Effector memory CD4-positive, alpha-beta T cell (primary cell): ENCODE results near the gene ARPP21.

Experiments used
- DNase-seq, 3 donors: peaks; one replicate each; pipeline ENCODE4 v3.0.0-alpha.2; 2020
- H3K27ac ChIP-seq: 2 replicates; pipeline ENCODE4 v1.7.0; 2013; ENCODE audit warnings: mild to moderate bottlenecking, low read length, moderate library complexity; ENCODE audit not compliant: insufficient read depth, poor library complexity, severe bottlenecking
- H3K27me3 ChIP-seq: replicated peaks from 2 replicates; pipeline ENCODE4 v1.7.0; 2013; ENCODE audit warnings: mild to moderate bottlenecking, low read length; ENCODE audit not compliant: insufficient read depth, control insufficient read depth, poor library complexity, severe bottlenecking
- H3K36me3 ChIP-seq: 2 replicates; pipeline ENCODE4 v1.7.0; 2013; ENCODE audit warnings: mild to moderate bottlenecking, low read length, moderate library complexity; ENCODE audit not compliant: control insufficient read depth, insufficient read depth
- H3K4me1 ChIP-seq: 2 replicates; pipeline ENCODE4 v1.7.0; 2013; ENCODE audit warnings: low read length, mild to moderate bottlenecking; ENCODE audit not compliant: control insufficient read depth, insufficient read depth, poor library complexity, severe bottlenecking
- H3K4me3 ChIP-seq: 2 replicates; pipeline ENCODE4 v1.7.0; 2013; ENCODE audit warnings: low read length, low read depth, mild to moderate bottlenecking; ENCODE audit not compliant: insufficient read depth, poor library complexity, severe bottlenecking
- H3K9me3 ChIP-seq: 2 replicates; pipeline ENCODE4 v1.7.0; 2013; ENCODE audit warnings: mild to moderate bottlenecking, low read length, moderate library complexity; ENCODE audit not compliant: control insufficient read depth

ARPP21 gene

DNA sequence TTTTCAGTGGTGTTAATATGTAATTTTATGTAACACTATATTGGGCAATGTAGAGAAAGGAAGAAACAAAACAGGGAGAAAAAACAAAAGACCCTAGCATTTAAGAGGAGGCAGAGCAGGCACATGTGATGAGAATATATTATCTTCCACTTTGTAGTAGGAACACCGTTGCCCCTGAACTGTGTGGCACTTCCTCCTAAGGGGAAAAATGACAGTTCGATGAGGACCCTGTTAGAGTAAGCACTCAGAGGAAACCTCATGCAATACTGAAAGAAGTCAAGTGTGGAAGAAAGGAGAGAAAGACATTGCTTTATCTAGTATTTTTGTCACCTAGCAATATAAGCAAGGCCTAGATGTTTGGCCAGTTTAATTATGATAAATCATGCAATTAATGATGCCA is 32.2 kb downstream of the ARPP21 start:
- no peaks in the 10 kb centered on the region for H3K36me3 ChIP-seq
- H3K9me3 ChIP-seq, result no peaks in the 10 kb centered on the region
- H3K27me3 ChIP-seq, result no peaks in the 10 kb centered on the region
- H3K4me3 ChIP-seq, result no peak overlapping the region
- no peak for DNase-seq
- H3K27ac ChIP-seq, result no peak overlapping the region
- no peaks in the 10 kb centered on the region for H3K4me1 ChIP-seq

DNA sequence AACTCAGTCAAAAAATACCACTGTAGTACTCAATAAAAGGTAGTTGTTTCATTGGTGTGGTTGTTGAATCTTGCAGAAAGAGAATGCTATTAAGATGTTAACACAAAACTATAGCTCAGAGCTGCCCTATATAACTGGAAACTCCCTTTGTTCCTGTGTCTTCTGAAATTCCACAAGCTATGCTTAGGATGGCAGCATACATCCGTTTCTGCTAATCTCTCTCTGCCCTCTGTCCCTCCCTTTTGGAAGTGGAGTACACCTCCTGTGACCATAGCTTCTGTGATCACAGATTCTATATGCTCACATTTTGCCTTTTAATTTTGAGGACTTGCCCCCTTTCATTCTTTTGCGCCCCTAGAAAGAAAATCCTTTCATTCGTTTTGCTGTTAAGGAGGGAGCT is 33.7 kb downstream of the ARPP21 start:
- Histone ChIP-seq H3K4me1 (no peaks in the 10 kb centered on the region), H3K4me3 (no peak overlapping the region), H3K27ac (no peak overlapping the region), H3K27me3 (no peaks in the 10 kb centered on the region), H3K36me3 (no peaks in the 10 kb centered on the region), H3K9me3 (no peaks in the 10 kb centered on the region)
- no peak for DNase-seq

DNA sequence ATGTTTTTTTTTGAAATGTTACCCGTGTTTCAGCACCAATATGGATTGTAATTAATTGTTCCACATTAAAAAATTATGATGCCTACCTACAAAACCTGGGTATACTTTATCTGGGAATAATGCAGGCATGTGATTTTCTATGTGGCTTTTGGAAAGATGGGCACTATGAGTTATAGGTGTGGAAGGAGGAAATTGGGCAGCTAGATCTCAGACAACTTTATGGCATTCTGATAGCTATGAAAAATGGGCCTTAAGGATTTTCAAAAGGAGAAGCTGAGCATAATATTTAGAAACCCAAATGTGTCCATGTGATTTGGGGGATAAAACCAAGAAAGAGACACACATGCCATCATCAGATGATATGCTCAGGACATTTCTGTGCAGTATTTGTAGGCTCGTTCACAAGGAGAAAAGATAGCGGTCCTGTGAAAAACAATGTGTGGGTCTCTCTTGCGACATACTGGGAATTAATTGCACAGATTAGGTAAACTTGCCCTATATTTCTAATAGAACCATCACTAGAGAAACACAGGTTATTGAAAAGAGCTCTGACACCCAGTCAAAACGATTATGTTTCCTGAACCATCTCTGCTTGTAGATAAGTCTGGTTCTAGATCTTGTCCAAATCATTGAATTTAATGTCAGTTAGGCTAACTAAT is 35.3 kb downstream of the ARPP21 start:
- Histone ChIP-seq H3K27ac (no peak overlapping the region), H3K4me1 (no peaks in the 10 kb centered on the region), H3K36me3 (no peaks in the 10 kb centered on the region), H3K9me3 (no peaks in the 10 kb centered on the region), H3K27me3 (no peaks in the 10 kb centered on the region), H3K4me3 (no peak overlapping the region)
- no peak for DNase-seq

DNA sequence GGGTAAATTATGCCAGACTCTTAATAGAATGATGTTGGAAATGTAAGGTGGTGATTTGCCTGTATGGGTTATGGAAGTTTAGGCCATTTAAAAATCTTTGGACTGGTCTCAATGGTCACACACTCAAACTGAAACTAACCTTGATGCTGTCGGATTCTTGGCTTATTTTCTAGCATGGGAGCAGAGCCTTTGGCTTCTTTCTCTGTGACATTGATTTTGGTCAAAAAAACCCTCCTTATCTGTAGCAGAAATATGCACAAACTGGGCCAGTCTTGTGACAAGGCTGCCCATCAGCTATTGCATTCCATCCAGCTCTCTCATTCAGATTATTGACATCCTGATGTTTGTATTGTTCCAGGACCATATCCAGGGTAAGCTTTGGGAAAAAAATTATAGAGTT is 35.9 kb downstream of the ARPP21 start:
- no peak for DNase-seq
- Histone ChIP-seq H3K4me1 (no peaks in the 10 kb centered on the region), H3K9me3 (no peaks in the 10 kb centered on the region), H3K27ac (no peak overlapping the region), H3K4me3 (no peak overlapping the region), H3K27me3 (no peaks in the 10 kb centered on the region), H3K36me3 (no peaks in the 10 kb centered on the region)

DNA sequence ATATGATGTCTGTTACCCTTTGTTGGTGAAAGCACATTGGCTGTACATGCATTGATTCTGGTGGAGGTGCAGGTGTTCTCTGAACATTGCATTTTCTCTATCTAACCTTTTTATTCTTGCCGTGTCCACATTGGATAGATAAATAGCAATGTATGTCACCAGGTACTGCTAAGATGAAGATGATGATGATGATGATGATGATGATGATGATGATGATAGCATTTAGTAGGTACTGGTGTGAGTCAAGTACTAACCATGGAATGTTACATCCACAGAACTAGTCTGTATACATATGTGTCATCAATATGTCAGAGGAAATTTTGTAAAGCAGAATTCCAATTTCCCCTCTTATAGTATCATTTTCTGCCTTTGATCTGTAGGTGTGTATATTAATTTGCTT is 36.3 kb downstream of the ARPP21 start:
- H3K27me3 ChIP-seq, result no peaks in the 10 kb centered on the region
- DNase-seq, result no peak
- no peak overlapping the region for H3K27ac ChIP-seq
- no peaks in the 10 kb centered on the region for H3K36me3 ChIP-seq
- no peaks in the 10 kb centered on the region for H3K4me1 ChIP-seq
- H3K9me3 ChIP-seq, result no peaks in the 10 kb centered on the region
- no peak overlapping the region for H3K4me3 ChIP-seq

DNA sequence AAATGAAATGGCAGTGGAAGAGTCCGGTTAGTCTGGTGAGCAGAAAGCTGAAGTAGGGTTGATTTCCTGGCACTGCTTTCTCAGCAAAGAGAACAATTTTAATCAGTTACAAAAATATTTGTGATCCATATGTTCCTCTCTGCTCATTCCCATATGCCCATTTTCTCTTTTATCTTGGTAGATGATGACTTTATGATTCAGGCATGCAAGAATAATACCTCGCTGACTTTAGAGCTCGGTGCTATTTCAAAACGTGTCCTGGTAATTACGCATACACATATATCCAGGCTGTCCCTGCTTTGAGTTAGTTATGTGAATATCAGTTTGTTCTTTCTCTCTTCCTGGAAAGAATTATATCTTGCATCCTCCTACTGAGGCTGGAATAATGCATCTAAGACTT is 38.5 kb downstream of the ARPP21 start:
- no peak for DNase-seq
- Histone ChIP-seq H3K9me3 (no peaks in the 10 kb centered on the region), H3K36me3 (no peaks in the 10 kb centered on the region), H3K27me3 (no peaks in the 10 kb centered on the region), H3K4me1 (no peaks in the 10 kb centered on the region), H3K4me3 (no peak overlapping the region), H3K27ac (no peak overlapping the region)

DNA sequence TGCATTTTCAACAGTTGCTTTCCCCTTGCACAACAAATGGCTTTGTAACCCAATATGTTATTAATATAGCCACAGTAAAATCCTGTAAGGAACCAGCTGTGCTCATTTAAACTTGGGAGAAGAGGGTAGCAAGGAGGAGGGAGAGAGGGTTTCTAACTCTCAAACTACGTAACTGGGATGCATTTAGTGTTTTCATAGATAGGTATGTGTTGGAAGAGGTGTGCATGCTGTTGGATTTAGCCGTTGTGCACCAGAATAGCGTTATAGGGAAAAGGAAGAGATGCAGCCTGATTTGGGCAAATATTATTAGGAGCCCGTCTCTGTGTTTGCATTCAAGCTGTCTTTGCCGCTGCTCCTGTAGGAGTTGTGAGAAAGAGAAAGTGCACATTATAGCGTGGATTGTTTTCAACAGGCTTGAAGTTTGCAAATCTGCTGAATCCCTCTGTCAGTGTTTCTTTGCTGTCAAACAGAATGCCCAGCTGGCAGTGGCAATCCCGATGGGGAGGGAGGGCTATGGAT is 39.4 kb downstream of the ARPP21 start:
- Histone ChIP-seq H3K27me3 (no peaks in the 10 kb centered on the region), H3K4me3 (no peak overlapping the region), H3K9me3 (no peaks in the 10 kb centered on the region)

DNA sequence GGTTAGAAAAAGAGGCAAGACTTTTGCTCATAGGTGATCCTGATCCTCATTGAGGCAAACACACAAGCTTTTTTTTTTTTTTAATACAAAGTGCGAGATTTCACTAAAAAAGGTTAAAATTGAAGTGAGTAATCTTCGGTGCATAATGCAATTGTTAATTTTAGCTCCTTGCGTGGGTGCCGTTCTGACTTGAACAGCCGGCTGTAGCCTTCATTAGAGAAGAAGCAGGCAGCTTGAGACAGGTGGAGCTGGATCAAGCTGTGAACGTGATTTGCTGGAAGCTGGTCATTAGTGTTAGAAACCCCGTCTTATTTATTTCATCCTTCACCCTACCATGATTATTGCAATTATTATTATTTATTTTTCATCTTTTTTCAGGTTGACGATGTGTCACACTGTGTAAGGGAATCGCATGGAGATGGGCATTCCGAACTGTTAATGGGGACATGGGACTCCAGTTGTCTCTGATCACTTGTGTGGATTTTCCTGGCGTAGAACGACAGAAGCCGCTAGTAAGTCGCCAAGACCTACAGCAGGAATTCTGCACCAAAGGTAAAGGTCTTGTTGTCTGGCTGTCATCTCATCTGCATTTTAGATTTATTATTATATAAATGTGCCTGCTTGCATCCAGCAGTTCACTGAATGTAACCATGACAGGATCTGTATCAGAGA is 40.2 kb downstream of the ARPP21 start:
- Histone ChIP-seq H3K27ac (no peak overlapping the region), H3K36me3 (no peaks in the 10 kb centered on the region), H3K9me3 (no peaks in the 10 kb centered on the region), H3K4me3 (no peak overlapping the region), H3K27me3 (no peaks in the 10 kb centered on the region), H3K4me1 (no peaks in the 10 kb centered on the region)
- DNase-seq, result no peak

More for the DNA sequence above, 39.4 kb downstream of the ARPP21 start:
- H3K36me3 ChIP-seq, result no peaks in the 10 kb centered on the region
- DNase-seq, result no peak
- H3K4me1 ChIP-seq, result no peaks in the 10 kb centered on the region
- H3K27ac ChIP-seq, result no peak overlapping the region

DNA sequence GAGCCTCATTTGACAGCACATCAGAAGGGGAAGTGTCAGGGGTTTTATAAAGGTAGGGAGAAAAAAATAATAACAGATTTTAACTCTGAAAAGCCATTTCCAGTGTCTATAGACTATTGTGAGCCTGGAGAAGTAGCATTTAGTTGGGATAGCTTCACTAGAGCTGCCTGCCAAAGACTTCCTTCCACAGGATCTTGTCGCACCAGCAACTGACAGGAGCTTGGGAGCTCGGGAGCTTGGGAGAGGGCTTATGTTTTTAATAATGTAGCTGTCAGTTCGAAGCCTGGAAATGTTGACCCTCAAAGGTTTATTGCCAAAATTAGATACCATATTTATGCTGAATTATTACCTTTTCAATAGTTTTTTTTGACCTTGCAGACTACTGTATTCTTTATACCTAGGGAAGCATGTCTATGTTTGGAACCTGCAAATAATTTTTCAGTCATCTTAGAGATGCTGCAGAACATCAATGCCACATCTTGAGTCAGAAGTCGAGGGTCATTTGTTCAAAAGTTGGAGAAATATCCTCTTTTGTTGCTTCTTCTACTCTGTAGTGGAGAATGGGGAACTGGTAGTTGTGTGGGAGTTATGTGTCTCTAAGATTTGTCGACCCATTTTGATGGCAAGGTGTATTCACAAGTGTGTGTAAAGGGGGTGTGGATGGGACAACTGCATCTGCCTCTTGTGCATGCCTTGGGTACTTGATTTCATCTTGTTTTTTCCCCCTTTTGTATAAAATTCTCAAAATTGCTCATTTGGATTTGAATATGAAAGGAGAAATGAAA is 41.7 kb downstream of the ARPP21 start:
- no peak overlapping the region for H3K4me3 ChIP-seq
- no peaks in the 10 kb centered on the region for H3K27me3 ChIP-seq
- H3K27ac ChIP-seq, result no peak overlapping the region
- H3K9me3 ChIP-seq, result no peaks in the 10 kb centered on the region
- no peaks in the 10 kb centered on the region for H3K36me3 ChIP-seq
- DNase-seq, result no peak
- H3K4me1 ChIP-seq, result no peaks in the 10 kb centered on the region

DNA sequence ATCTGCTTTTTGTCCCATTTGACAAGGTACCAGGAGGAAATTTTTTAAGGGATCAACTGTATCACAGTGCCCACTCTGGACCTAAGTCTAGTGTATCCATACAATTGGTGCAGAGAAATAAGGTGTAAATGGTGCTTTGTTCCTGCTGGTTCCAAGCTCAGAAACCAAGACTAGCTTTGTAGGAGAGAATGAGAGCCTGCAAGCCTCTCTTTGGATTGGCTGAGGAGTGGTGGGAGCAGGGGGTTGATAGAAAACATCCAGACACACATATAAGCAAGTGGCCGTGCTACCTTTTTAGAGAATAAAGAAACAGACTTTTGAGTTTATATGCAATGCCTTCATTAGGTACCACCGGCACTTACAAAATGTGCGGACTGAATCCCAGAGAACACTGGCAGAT is 45.8 kb downstream of the ARPP21 start:
- Histone ChIP-seq H3K36me3 (no peaks in the 10 kb centered on the region), H3K4me1 (no peaks in the 10 kb centered on the region), H3K27me3 (no peaks in the 10 kb centered on the region), H3K4me3 (no peak overlapping the region), H3K9me3 (no peaks in the 10 kb centered on the region), H3K27ac (no peak overlapping the region)
- no peak for DNase-seq
